Activated CD4-positive, alpha-beta memory T cell treated with anti-CD3 and anti-CD28 coated beads, Interleukin-2, amount 10 ng/mL, durations not matched to agents 7 days and 5 days (primary cell): ENCODE results near the gene C19orf12. TPM values are rescaled to one million over a fixed set of nuclear protein-coding genes. Genes with fewer than 3 reads are reported as not detected.
"Not testable (repeated sequence)": the region's sequence is repeated elsewhere in the genome, so short reads cannot be mapped to it uniquely, and the experiment has no call there.

Experiments used
- CTCF ChIA-PET: fragments of 350-600 bp; sonication (Branson Sonifier 250); formaldehyde crosslinking; loops from one replicate; lab custom pipeline; 2021; ENCODE audit warnings: antibody characterized with exemption, inconsistent platforms; lab: Charles Lee
- POLR2A ChIA-PET: fragments of 350-600 bp; sonication (Branson Sonifier 250); formaldehyde crosslinking; loops from one replicate; lab custom pipeline; 2021; ENCODE audit warnings: antibody characterized with exemption; lab: Charles Lee
- DNase-seq: peaks from one replicate; pipeline ENCODE4 v3.0.0-alpha.2; 2020
- H3K27ac Mint-ChIP-seq: one replicate; pipeline ENCODE4 v1.8.0; 2021; ENCODE audit warnings: mild to moderate bottlenecking, mixed read lengths
- H3K27me3 Mint-ChIP-seq: one replicate; pipeline ENCODE4 v1.8.0; 2021; ENCODE audit warnings: mixed read lengths
- H3K36me3 Mint-ChIP-seq: one replicate; pipeline ENCODE4 v1.8.0; 2021; ENCODE audit warnings: low read depth, mixed read lengths
- H3K4me1 Mint-ChIP-seq: one replicate; pipeline ENCODE4 v1.8.0; 2021; ENCODE audit warnings: mixed read lengths
- H3K4me3 Mint-ChIP-seq: one replicate; pipeline ENCODE4 v1.8.0; 2021; ENCODE audit warnings: mild to moderate bottlenecking, mixed read lengths
- H3K9me3 Mint-ChIP-seq: one replicate; pipeline ENCODE4 v1.8.0; 2021; ENCODE audit warnings: mixed read lengths
- total RNA-seq, 2 experiments: library from RNA; stranded (reverse); gene quantifications; one replicate each; pipeline ENCODE4 v1.2.3, GENCODE V29; 2021

Gene C19orf12
- total RNA-seq, 2 experiments from 2014 or later: 39.2 to 40.7 TPM

GRCh38 chr19:29671393-29672160 lies 43.5 kb downstream of the C19orf12 start:
- Mint-ChIP-seq H3K4me3 (peak overlapping the region; percentile 65), H3K27me3 (no peaks in the 10 kb centered on the region), H3K36me3 (peaks cover 84% of the 10 kb centered on the region), H3K27ac (peak overlapping the region; percentile 97), H3K4me1 (peaks cover 93% of the 10 kb centered on the region), H3K9me3 (no peaks in the 10 kb centered on the region)
- POLR2A ChIA-PET: interaction anchor here (0.9 to 4.7 kb wide), 14 partner anchors 9 to 334 kb away, joined by 3 to 108 read pairs (median 6); partner anchors contain the start of genes C19orf12 and POP4
- CTCF ChIA-PET: interaction anchor here (0.6 to 4.1 kb wide), 17 partner anchors 8 to 270 kb away, joined by 3 to 96 read pairs (median 6); partner anchors contain the start of genes C19orf12, POP4 and URI1
- DNase-seq: peak; percentile 94

- not testable (repeated sequence) for H3K9me3 Mint-ChIP-seq, H3K27me3 Mint-ChIP-seq, DNase-seq
- peak overlapping the region; percentile 65 for H3K4me3 Mint-ChIP-seq
- POLR2A ChIA-PET: interaction anchor here (0.9 to 4.7 kb wide), 10 partner anchors 8 to 334 kb away, joined by 3 to 108 read pairs (median 12); partner anchors contain the start of genes C19orf12 and POP4
- peaks cover 82% of the 10 kb centered on the region for H3K36me3 Mint-ChIP-seq
- H3K27ac Mint-ChIP-seq: peak overlapping the region; percentile 97
- peaks cover 88% of the 10 kb centered on the region for H3K4me1 Mint-ChIP-seq
- CTCF ChIA-PET: interaction anchor here (0.8 to 4.1 kb wide), 12 partner anchors 9 to 165 kb away, joined by 3 to 96 read pairs (median 7); partner anchors contain the start of genes C19orf12 and POP4
Observed at GRCh38 chr19:29671026-29671392, 44.1 kb downstream of the C19orf12 start.

- peaks cover 80% of the 10 kb centered on the region for H3K4me1 Mint-ChIP-seq
- peaks cover 77% of the 10 kb centered on the region for H3K36me3 Mint-ChIP-seq
- ChIA-PET POLR2A (interaction anchor here (0.6 to 0.7 kb wide), 2 partner anchors 46 to 70 kb away, joined by 3 to 4 read pairs; no protein-coding TSS in a partner anchor), CTCF (interaction anchor here (1.6 to 4.1 kb wide), 4 partner anchors 8 to 61 kb away, joined by 4 to 96 read pairs (median 74); partner anchors contain the start of genes C19orf12 and POP4)
- H3K4me3 Mint-ChIP-seq: peak overlapping the region; percentile 7
- no peaks in the 10 kb centered on the region for H3K9me3 Mint-ChIP-seq
- no peaks in the 10 kb centered on the region for H3K27me3 Mint-ChIP-seq
- DNase-seq: no peak
- H3K27ac Mint-ChIP-seq: peak overlapping the region; percentile 97
Observed at GRCh38 chr19:29670255-29670654, 44.8 kb downstream of the C19orf12 start.

GRCh38 chr19:29668746-29669609 lies 46.1 kb downstream of the C19orf12 start:
- ChIA-PET CTCF (interaction anchor here (1.3 to 8.9 kb wide), 8 partner anchors 10 to 62 kb away, joined by 3 to 97 read pairs (median 34); partner anchors contain the start of genes C19orf12 and POP4), POLR2A (interaction anchor here (0.9 to 8.9 kb wide), 8 partner anchors 10 to 276 kb away, joined by 3 to 124 read pairs (median 50); partner anchors contain the start of genes C19orf12 and POP4)
- Mint-ChIP-seq H3K36me3 (peaks cover 75% of the 10 kb centered on the region), H3K27me3 (no peaks in the 10 kb centered on the region), H3K4me3 (peak overlapping the region; percentile 94), H3K9me3 (no peaks in the 10 kb centered on the region), H3K4me1 (peaks cover 82% of the 10 kb centered on the region), H3K27ac (peak overlapping the region; percentile 97)
- no peak for DNase-seq

- H3K27ac Mint-ChIP-seq: peak overlapping the region; percentile 97
- peaks cover 65% of the 10 kb centered on the region for H3K36me3 Mint-ChIP-seq
- no peaks in the 10 kb centered on the region for H3K9me3 Mint-ChIP-seq
- CTCF ChIA-PET: interaction anchor here (0.7 to 8.9 kb wide), 11 partner anchors 9 to 61 kb away, joined by 3 to 97 read pairs (median 18); partner anchors contain the start of genes C19orf12 and POP4
- peaks cover 78% of the 10 kb centered on the region for H3K4me1 Mint-ChIP-seq
- no peaks in the 10 kb centered on the region for H3K27me3 Mint-ChIP-seq
- DNase-seq: peak; percentile 78
- POLR2A ChIA-PET: interaction anchor here (0.6 to 8.9 kb wide), 10 partner anchors 11 to 277 kb away, joined by 3 to 124 read pairs (median 18); partner anchors contain the start of genes C19orf12 and POP4
- H3K4me3 Mint-ChIP-seq: peak overlapping the region; percentile 94
Observed at GRCh38 chr19:29667901-29668341, 47.1 kb downstream of the C19orf12 start.

GRCh38 chr19:29667387-29667783 lies 47.7 kb downstream of the C19orf12 start:
- Mint-ChIP-seq H3K9me3 (no peaks in the 10 kb centered on the region), H3K4me1 (peaks cover 78% of the 10 kb centered on the region), H3K36me3 (peaks cover 59% of the 10 kb centered on the region), H3K27ac (peak overlapping the region; percentile 97), H3K27me3 (peaks cover 1% of the 10 kb centered on the region), H3K4me3 (peak overlapping the region; percentile 94)
- ChIA-PET CTCF (interaction anchor here (0.7 to 8.9 kb wide), 9 partner anchors 8 to 61 kb away, joined by 4 to 97 read pairs (median 28); partner anchors contain the start of genes C19orf12 and POP4), POLR2A (interaction anchor here (0.6 to 8.9 kb wide), 9 partner anchors 11 to 60 kb away, joined by 3 to 124 read pairs (median 31); partner anchors contain the start of genes C19orf12 and POP4)
- DNase-seq: no peak

- peaks cover 53% of the 10 kb centered on the region for H3K36me3 Mint-ChIP-seq
- peaks cover 76% of the 10 kb centered on the region for H3K4me1 Mint-ChIP-seq
- no peaks in the 10 kb centered on the region for H3K9me3 Mint-ChIP-seq
- ChIA-PET CTCF (interaction anchor here (0.9 to 8.9 kb wide), 8 partner anchors 8 to 60 kb away, joined by 4 to 97 read pairs (median 34); partner anchors contain the start of genes C19orf12 and POP4), POLR2A (interaction anchor here (1.0 to 8.9 kb wide), 9 partner anchors 12 to 60 kb away, joined by 3 to 124 read pairs (median 31); partner anchors contain the start of genes C19orf12 and POP4)
- H3K27me3 Mint-ChIP-seq: peaks cover 1% of the 10 kb centered on the region
- peak overlapping the region; percentile 97 for H3K27ac Mint-ChIP-seq
- H3K4me3 Mint-ChIP-seq: peak overlapping the region; percentile 94
- DNase-seq: peak; percentile 38
Observed at GRCh38 chr19:29666578-29667386, 48.3 kb downstream of the C19orf12 start.

- POLR2A ChIA-PET: interaction anchor here (0.6 to 8.9 kb wide), 11 partner anchors 12 to 76 kb away, joined by 3 to 124 read pairs (median 6); partner anchors contain the start of genes C19orf12 and POP4
- Mint-ChIP-seq H3K9me3 (no peaks in the 10 kb centered on the region), H3K36me3 (peaks cover 45% of the 10 kb centered on the region), H3K4me1 (peaks cover 70% of the 10 kb centered on the region), H3K27ac (peak overlapping the region; percentile 97), H3K27me3 (peaks cover 1% of the 10 kb centered on the region), H3K4me3 (peak overlapping the region; percentile 94)
- CTCF ChIA-PET: interaction anchor here (0.6 to 8.9 kb wide), 15 partner anchors 7 to 276 kb away, joined by 3 to 97 read pairs (median 6); partner anchors contain the start of genes C19orf12, POP4 and URI1
- no peak for DNase-seq
Observed at GRCh38 chr19:29665826-29666577, 49.1 kb downstream of the C19orf12 start.

GRCh38 chr19:29665215-29665825 lies 49.7 kb downstream of the C19orf12 start, which contains the start of gene PLEKHF1:
Gene PLEKHF1 (plus strand): TSS chr19:29665461. CDS start chr19:29673840, 8,379 bp downstream.
- Mint-ChIP-seq H3K27ac (peak within 1 kb of the TSS; percentile 97), H3K36me3 (peaks cover 39% of the 10 kb centered on the region), H3K4me3 (peak within 1 kb of the TSS; percentile 94), H3K4me1 (peaks cover 63% of the 10 kb centered on the region), H3K9me3 (no peaks in the 10 kb centered on the region), H3K27me3 (peaks cover 1% of the 10 kb centered on the region)
- POLR2A ChIA-PET: interaction anchor here (0.6 to 8.9 kb wide), 9 partner anchors 10 to 75 kb away, joined by 3 to 124 read pairs (median 31); partner anchors contain the start of genes C19orf12 and POP4
- CTCF ChIA-PET: interaction anchor here (0.6 to 8.9 kb wide), 13 partner anchors 8 to 277 kb away, joined by 3 to 97 read pairs (median 6); partner anchors contain the start of genes C19orf12, POP4 and URI1
- peak; percentile 90 for DNase-seq
